Measurements from ENCODE around the gene DSCAM.
"Not testable (repeated sequence)": the region's sequence is repeated elsewhere in the genome, so short reads cannot be mapped to it uniquely, and the experiment has no call there.

DSCAM gene

GRCh38 chr21:40372506-40372905 is 474.5 kb downstream of the DSCAM start:
- no peak for DNase-seq

DNA sequence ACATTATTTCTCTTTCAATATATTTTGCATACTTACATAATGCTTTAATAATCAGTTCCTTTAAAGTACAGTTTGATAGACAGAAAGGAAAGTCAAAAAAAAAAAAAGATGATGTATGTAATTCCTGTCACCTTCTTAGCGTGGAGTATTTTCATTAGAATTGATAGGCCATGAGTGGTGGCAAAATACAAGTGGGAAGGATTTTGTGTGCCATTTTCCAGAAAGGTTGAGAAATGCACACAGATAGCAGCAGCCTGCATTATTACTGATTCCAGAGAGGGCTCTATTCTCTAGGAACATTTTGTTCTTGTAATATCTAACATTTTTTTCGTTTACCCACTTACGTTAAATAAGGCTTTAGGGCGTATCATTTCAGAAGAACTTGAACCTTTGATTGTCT is 475.6 kb downstream of the DSCAM start:
- no peak for DNase-seq

DNA sequence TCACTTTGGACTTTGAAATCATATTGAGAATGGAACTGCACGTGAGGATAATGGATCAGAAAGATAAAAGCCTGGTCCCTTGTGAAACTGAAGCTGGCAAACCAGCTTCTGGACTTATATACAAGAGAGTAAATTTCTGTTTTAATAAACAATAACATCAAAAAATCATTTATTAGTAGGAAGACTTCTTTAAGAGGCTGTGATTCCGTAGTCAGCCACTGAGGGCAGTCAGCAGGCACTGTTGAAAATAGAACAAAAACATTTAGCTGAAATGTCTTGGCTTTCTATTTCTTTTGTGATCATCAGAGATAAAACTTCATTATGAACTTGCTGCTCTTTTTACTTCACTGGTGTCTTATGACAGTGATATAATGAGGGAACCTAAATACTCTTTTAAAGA is 490.3 kb downstream of the DSCAM start:
- DNase-seq: no peak

DNA sequence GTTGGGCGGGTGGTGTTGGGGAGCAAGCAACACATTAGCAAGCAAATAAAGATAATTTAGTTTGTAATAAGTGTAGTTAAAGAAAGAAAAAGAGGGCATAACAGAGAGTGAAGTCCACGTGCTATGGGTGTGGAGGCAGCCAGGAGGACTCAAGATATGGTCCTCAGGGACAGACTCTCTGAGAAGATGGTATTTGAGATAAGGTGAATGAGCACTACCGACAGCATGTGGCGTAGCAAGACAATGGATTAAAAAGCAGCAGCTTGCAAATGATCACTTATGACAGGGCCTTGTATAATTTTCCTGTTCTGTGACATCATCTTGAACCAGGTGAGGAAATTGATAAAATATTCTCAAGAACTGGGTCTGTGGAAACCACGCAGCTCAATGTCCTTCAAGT is 491.9 kb downstream of the DSCAM start:
- DNase-seq: no peak

GRCh38 chr21:40351006-40351405 is 496.0 kb downstream of the DSCAM start:
- no peak for DNase-seq

DNA sequence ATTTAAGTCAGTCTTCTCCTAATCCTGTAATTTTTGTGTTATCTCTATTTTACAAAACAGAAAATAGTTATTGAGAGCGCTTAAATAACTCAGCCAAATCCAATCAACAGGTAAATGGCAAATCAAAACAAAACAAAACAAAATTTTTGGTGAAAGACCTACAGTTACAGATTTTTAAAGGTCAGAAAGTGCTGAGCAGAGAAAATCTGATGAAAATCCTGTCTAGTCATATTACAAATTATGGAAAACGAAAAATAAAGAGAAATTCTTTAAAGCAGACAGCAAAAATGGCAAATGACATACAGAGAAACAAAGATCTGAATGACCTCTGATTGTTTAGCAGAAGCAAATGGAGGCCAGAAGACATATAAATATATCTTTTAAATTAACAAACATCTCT is 497.4 kb downstream of the DSCAM start:
- no peak for DNase-seq

GRCh38 chr21:40345711-40346321 is 501.1 kb downstream of the DSCAM start:
- no peak for DNase-seq

DNA sequence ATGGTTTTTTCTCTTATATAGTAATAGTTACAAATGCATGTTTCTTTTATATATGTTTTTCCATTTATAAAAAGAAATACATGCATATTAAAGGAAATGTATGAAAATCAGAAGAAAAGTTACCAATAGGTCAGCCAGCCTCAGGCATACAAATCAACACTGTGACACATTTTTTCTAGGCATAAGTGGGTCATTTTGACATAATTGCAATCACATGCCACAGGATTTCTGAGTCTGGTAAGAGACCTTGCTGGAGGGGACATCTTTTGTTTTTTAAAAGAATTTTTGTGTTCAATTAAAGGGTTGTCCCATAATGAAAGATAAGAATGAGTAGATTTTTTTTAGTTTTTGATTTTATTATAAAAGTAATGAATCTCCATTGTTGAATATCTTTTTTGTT is 506.6 kb downstream of the DSCAM start:
- DNase-seq: no peak

DNA sequence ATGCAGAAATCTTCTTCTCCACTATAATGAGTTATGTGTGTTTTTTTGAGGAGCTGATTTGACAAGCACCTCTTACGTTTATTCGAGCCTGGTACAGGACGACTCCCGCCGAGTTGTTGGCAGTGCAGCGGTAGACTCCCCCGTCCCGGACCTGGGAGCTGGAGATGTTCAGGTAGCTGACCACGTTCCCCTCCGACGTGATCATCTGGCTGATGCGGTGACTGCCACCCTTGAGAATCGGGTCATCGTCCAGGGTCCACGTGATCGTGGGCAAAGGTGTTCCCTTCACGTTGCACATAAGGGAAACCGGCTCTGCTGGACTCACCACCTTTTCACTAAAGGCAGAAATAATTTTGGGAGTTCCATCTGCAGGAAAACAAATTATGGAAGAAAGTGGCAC is 507.9 kb downstream of the DSCAM start:
- DNase-seq: no peak

DNA sequence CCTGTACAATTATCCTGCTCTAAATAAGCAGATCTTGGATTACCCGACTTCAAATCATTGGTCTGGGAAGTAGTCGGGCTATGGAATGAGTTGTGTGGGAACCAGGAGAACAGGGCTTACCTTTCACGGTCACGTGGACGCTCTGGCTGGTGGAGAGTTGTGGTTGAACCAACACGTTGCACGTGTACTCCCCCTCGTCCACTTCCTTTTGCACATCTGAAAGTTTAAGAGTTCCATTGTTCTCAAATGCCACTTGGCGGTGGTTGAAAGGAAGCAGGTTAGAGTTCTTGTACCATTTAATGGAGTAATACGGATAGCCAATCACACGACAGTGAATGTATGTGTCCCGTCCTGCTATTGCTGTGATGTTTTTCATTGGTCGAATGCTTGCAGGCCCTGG is 509.0 kb downstream of the DSCAM start:
- no peak for DNase-seq

GRCh38 chr21:40335704-40336103 is 511.3 kb downstream of the DSCAM start:
- no peak for DNase-seq

DNA sequence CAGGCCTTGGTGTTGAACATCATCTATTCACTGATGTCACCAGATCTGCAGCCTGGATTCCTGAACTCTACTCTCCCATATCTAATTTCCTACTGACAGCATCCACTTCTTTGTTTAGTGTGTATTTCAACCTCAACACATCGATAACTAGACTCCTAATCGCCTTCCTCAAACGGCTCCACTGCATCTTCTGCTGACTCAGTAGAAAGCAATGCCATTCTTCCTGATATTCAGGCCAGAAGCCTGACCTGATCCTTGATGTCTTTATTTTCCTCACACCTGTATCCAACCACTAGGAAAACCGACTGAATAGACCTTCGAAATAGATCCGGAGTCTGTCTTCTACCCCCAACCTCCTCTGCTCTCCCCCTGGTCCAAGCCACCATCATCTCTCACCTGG is 512.8 kb downstream of the DSCAM start:
- no peak for DNase-seq

- DNase-seq: no peak
Observed at GRCh38 chr21:40333731-40334130, 513.2 kb downstream of the DSCAM start.

GRCh38 chr21:40331804-40332203 is 515.2 kb downstream of the DSCAM start:
- DNase-seq: no peak

DNA sequence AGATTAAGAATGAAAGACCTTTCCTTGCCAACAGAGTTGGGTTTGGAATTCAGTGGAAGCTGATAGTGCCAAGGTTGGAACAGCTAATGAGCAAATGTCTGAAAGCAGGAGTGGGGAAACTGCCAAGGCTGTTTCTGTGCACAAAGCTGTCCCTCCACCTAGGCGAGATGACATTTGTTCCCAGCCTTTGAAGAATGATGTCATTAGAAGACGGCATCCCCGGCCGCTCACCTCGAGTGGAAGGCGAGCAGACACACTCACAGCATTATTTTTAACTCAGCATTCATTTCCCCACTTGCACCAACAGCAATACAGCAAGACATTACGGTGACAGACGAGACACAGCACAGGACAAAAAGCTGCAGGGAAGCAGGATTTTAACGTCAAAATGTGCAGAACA is 515.8 kb downstream of the DSCAM start:
- no peak for DNase-seq

DNA sequence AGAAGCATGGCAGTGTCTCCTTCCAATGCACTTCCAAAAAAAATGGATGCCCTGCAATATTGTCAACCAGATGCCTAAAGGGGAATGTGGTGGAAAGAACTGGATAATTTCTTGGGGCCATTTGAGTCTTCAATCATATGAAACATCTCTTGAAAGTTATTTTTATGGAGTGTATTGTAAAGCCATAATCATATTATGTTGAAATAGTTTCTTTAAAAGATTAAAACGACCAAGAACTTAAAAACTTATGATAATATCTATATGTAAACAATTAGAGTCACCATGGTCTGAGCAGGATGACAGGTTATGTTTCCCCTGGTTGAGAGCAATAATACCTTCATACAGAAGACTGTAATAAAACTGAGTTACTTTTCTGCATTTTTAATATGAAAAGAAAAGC is 522.6 kb downstream of the DSCAM start:
- no peak for DNase-seq

DNA sequence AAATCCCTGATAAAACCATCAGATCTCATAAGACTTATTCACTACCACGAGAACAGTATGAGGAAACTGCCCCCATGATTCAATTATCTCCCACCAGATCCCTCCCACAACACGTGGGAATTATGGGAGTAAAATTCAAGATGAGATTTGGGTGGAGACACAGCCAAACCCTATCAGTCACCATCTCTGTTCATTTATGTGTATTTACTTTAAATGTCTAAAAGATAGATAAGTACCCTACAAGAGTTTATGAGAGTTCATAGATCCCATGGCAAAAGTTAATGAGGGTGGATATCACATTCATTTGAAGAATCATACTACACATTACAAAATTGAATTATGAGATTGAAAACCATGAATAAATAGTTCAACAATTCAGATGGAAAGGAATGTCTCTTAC is 526.2 kb downstream of the DSCAM start:
- not testable (repeated sequence) for DNase-seq

GRCh38 chr21:40318371-40318770 is 528.6 kb downstream of the DSCAM start:
- DNase-seq: no peak

GRCh38 chr21:40316104-40316503 is 530.9 kb downstream of the DSCAM start:
- no peak for DNase-seq

GRCh38 chr21:40315626-40316025 is 531.3 kb downstream of the DSCAM start:
- no peak for DNase-seq

GRCh38 chr21:40313260-40313659 is 533.7 kb downstream of the DSCAM start:
- no peak for DNase-seq

GRCh38 chr21:40300300-40300699 is 546.7 kb downstream of the DSCAM start:
- DNase-seq: no peak

DNA sequence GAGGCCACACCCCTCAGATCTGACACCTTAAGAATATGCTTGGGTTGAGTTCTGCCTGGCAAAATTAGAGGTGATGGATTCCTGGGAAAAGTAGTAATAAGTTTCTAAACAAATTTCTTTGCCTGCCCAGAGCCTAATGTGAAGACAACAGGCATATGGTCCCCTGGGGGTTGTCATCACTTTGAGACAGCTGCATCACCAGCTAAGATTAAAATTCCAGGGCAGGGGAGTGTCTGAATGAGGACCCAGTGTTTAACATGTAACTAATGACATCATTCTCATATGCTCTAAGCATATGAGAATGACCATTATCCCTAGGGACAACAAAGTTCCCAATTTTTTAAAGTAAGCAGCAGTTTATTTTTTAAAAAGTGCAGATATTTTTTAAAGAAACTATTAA is 547.5 kb downstream of the DSCAM start:
- no peak for DNase-seq

GRCh38 chr21:40294345-40294744 is 552.6 kb downstream of the DSCAM start:
- DNase-seq: no peak

- DNase-seq: no peak
Observed at GRCh38 chr21:40291560-40291959, 555.4 kb downstream of the DSCAM start.

GRCh38 chr21:40284409-40284808 is 562.5 kb downstream of the DSCAM start:
- DNase-seq: no peak
